GM19463 (cell line): ENCODE data around the gene C6orf163.

Source experiments
- ATAC-seq: cut with Tn5 transposase; IDR thresholded peaks from one replicate; pipeline ENCODE4 v1.9.1; 2021; ENCODE audit warnings: mild to moderate bottlenecking, moderate library complexity; ENCODE audit not compliant: unreplicated experiment

C6orf163 gene

DNA sequence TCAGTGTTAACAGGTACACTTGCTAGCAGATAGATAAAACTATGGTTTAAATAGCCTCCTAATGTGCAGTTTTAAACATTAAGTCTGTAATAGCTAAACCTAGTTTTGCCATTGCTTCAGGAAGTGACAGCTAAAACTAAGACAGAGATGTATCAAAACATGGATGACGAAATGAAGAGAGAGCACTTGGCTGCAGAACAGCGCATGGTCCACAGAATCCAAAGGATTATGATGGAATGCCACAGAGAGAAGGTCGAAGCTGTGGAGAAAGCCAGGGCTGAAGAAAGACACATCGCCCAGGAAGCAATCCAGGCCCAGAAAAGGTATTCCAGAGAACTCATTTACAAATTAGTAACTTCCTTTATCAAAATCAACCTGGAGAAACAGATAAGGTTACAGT is 11.6 kb downstream of the C6orf163 start:
- ATAC-seq = no peak

DNA sequence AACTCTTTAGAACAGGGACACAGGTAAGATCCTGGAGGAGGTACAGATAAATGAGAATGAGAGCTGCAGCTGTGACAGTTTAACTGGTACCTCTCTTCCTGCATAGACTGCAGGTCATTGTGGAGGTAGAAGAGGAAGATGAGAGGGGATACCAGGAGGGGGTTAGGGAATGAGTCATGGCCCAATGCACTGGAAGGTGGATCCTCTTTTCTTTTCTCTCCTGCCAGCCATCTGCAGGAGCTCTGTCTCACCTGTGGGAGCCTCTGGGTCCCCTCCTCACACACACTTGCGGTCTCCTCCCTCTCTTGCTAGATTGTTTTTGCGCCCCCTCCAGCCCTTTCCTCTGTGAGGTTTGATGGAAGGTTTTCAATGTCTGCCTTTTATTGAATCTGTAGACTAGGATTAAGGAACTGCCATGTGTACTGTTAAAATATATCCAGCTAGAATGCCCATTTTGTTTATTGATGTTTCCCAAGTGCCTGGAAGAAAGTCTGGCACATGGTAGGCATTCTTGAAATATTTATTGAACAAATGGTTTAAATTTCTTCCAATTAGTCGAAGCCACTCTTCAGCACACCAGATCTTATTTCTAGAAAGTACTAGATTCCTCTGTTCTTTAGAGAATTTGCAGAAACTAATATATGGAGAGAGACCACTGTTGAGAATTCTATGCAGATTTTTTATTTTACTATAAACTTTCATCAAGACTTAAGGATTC is 13.0 kb downstream of the C6orf163 start:
- no peak for ATAC-seq

GRCh38 chr6:87364602-87365252 is 20.1 kb downstream of the C6orf163 start:
- no peak for ATAC-seq

GRCh38 chr6:87366072-87366827 is 21.6 kb downstream of the C6orf163 start:
- ATAC-seq = no peak

GRCh38 chr6:87366899-87367298 is 22.3 kb downstream of the C6orf163 start:
- ATAC-seq = no peak

- ATAC-seq = no peak
These were observed 28.8 kb downstream of the C6orf163 start for GRCh38 chr6:87373377-87373776.

DNA sequence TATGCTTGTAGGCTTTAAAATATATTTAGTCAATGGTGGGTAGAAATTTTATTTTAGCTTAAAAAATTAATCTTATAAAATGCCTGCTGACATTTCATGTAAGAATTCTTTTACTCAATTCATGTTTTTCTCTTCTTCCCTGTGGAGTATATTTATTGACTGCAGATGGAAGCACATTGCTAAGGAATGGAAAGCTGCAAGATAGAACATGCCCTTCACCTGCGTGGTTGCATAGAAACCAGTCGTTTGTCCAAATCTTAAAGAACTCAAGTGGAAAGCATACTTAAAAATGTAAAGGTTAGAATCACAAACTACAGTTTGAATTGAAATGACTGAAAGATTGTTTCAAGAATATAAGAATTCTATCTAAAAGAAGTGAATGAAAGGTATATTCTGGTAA is 30.7 kb downstream of the C6orf163 start:
- ATAC-seq = no peak

- no peak for ATAC-seq
These were observed 32.0 kb downstream of the C6orf163 start for GRCh38 chr6:87376643-87377042.

- ATAC-seq = peak; percentile 66
These were observed 34.3 kb downstream of the C6orf163 start for GRCh38 chr6:87378947-87379346.

GRCh38 chr6:87382861-87383260 is 38.2 kb downstream of the C6orf163 start:
- no peak for ATAC-seq

DNA sequence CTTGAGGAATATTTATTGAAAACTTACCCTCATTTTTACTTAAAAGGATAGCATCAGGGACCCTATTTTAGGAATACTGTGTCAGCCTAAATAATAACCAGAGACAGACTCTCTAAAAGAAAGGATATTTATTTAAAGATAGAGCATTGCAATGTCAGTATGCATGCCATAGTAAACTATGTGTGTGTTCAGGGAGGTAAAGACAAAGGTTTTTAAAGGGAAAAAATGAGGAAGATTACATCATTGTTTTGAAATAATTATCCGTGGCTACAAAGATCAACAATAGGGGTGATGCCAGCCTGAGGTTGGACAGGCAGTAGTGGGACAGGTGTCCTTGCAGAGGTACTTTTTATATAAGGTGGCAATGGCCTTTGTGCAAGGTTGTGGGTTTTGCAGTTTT is 39.4 kb downstream of the C6orf163 start:
- no peak for ATAC-seq

GRCh38 chr6:87384449-87384848 is 39.8 kb downstream of the C6orf163 start:
- ATAC-seq = no peak

- peak; percentile 77 for ATAC-seq
These were observed 46.7 kb downstream of the C6orf163 start for GRCh38 chr6:87391334-87391733.

DNA sequence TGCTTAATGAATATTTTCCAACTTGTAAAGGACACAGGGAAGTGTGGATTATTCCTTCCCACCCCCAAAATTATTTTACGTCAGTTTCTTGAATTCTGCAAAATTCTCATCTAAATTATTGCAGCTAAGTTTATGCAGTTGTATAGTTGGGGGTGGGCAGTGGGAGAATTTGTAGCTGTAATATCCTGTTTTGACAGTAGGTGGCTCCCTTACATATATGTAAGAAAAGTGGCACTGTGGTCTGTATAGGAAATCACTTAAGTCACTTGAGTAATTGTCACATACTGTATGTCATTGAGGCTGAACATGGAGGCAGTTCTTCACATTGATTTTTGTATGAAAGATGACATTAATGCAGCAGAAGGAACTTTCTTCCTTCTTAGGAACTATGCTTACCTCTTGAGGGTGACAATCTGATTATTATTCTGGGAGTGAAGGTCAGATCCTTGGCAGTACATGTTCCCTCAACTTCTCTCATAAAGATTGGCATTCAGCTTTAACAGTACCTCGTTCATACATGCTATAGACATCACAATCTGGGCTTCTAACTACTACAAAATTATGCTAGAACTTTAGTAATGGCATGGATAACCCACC is 48.5 kb downstream of the C6orf163 start:
- peak; percentile 75 for ATAC-seq

DNA sequence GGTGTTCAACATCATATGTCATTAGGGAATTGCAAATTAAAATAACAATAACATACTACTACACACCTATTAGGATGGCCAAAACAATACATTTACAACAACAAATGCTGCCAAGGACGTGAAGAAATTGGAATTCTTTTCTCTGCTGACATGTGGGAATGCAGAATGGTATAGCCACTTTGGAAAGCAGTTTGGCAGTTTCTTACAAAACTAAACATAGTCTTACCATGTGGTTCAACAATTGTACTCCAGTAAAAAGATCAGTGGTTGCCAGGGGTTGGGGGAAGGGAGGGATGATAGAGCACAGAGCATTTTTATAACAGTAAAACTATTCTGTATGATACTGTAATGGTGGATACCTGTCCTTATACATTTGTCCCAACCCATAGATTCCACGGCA is 50.8 kb downstream of the C6orf163 start:
- no peak for ATAC-seq

DNA sequence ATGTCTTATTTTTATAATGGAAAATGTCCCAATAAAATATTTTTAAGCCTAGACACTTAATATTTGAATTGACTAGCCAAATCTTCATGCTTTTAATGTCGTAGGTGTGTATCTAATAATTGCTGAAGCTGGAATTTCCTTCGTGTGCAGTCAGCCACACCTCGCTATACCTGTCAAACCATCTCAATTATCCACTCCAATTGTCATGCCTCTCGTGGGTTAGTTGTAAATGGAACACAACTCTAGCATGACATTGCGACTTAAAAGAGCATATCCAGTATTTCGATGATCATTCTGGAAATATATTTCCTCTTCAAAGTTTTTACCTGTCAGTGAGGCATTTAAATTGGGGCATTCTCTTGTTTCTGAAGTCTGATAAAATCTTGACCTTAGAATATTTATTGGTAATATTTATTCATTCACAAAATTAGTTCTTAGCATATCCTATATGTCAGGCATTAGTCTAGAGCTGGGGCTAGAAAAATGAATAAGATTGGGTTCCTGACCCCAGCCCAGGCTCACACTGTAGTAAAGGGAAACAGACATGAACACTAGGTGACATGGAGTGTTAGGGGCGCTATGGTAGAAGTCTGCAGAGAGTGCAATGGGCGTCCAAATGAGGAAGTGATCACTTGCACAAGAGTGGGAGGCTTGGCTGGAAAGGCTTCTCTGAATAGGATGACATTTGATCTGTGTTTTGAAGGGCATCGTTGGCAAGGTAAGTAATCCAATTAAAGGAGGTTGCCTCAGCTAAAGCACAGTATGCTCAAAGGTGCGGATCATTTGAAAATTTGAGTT is 52.2 kb downstream of the C6orf163 start:
- ATAC-seq = peak; percentile 67

DNA sequence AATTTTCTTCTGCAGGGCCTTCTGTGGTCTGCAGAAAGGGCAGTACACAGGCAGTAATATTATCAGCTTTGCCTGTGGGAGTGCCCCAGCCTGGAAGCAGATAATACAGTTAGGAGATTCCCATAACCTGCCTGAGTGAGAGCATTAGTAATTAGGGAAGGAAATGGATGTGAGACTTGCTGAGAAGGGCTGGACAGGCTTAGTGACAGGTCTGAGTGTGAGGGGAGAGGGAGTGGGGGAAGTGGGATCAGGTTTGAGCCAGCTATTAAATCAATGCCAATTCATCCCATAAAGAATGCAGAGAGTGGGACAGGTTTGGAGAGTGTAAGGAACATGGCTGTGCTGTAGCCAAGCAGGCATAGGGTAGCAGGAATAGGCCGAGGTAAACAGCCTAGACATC is 53.0 kb downstream of the C6orf163 start:
- ATAC-seq = no peak

DNA sequence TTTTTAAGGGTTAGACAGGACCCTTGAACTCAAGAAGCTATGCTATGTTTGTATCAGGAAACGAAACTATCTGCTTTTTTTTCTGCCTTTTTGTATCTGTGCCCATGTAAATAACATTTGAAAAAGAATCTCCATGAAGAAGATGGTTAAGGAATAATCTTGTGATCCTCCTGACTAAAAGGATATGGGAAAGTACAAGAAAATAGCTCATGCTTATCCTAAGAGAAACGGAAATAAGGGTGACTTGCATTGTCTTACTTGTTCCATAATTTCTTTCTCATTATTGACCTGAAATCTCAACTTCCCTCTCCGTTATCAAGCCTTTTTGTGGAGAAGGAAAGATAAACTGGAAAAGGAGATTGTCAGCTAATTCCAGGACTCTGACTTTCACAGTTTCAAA is 57.2 kb downstream of the C6orf163 start:
- no peak for ATAC-seq

GRCh38 chr6:87407561-87407900 is 62.9 kb downstream of the C6orf163 start:
- peak; percentile 18 for ATAC-seq

- ATAC-seq = peak; percentile 83
These were observed 63.5 kb downstream of the C6orf163 start, which contains the start of gene CFAP206 for GRCh38 chr6:87407901-87408720. Gene CFAP206 (plus strand): TSS chr6:87407972. CDS start chr6:87409840, 1,868 bp downstream.
